ENCODE measurements around the gene MRPS15. TPM values are rescaled to one million over a fixed set of nuclear protein-coding genes. Genes with fewer than 3 reads are reported as not detected.

Gene MRPS15
- total RNA-seq, 4 donors from 2014 or later: 106 to 215 (median 160) TPM

DNA sequence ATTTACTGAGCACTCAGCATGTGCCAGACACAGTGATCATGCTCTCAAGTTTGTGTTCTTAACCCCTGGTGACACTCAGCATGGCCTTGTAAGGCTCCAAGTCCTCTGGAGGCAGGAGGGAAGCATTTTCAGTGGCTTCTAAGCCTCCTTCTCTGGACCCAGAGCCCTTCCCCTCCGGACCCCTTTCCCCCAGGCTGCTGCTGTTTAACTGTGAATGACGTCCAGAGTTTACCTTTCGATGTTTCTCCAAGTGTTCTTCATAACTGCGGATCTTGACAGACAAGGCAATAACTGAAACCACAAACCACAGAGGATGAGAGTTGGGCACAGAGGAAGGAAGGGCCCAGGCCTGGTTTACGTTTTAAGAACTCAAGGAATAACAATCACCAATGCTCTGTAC is 6.5 kb downstream of the MRPS15 start:
- no peaks in the 10 kb centered on the region for H3K27me3 ChIP-seq
- H3K27ac ChIP-seq: no peak overlapping the region
- in situ Hi-C loops (cut with MboI; ENCODE audit: low sequenced_read_pairs in 4 of 4) (no loop called here), intact Hi-C loops (cut with DNase I; ENCODE audit: low total_unique reads) (no loop called here)
- DNase-seq (no peak), ATAC-seq (no peak)
- peaks cover 0 to 73% of the 10 kb centered on the region in 2 donors for H3K36me3 ChIP-seq
- TF ChIP-seq, protein P1, sequence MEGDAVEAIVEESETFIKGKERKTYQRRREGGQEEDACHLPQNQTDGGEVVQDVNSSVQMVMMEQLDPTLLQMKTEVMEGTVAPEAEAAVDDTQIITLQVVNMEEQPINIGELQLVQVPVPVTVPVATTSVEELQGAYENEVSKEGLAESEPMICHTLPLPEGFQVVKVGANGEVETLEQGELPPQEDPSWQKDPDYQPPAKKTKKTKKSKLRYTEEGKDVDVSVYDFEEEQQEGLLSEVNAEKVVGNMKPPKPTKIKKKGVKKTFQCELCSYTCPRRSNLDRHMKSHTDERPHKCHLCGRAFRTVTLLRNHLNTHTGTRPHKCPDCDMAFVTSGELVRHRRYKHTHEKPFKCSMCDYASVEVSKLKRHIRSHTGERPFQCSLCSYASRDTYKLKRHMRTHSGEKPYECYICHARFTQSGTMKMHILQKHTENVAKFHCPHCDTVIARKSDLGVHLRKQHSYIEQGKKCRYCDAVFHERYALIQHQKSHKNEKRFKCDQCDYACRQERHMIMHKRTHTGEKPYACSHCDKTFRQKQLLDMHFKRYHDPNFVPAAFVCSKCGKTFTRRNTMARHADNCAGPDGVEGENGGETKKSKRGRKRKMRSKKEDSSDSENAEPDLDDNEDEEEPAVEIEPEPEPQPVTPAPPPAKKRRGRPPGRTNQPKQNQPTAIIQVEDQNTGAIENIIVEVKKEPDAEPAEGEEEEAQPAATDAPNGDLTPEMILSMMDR (IDR thresholded peaks at IDR 0.05 in 4 of 5, conservative IDR thresholded peaks at IDR 0.05 in 1 of 5): no peak
- TF ChIP-seq POLR2A (IDR thresholded peaks at IDR 0.05): no peak
- H3K4me1 ChIP-seq: peaks cover 5 to 6% of the 10 kb centered on the region in 2 donors
- H3K9me3 ChIP-seq: no peaks in the 10 kb centered on the region
- no peak overlapping the region for H3K4me3 ChIP-seq

DNA sequence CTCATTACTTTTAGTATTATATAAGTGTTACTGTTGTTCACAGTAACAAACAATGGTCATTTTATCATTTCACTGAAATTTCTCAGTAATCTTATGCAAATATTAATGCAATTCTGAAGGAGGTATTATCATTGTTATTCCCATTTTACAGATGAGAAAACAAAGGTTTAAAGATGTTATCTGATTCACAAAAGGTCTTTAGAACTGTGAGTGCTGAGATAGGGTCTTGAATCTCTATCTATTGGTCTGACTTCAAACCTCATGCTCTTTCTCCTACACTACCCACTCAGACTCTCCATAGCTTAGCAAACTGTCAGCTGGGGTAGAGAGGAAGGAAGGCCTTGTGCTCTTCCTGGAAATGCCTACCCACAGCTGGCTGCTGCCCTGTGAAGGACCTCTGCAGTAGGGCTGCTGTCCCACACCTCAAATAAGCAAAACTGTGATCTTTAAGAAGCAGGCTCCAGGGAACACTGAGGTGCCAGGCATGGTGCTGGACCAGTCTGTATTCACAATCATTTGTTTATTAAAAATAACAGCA is 7.7 kb downstream of the MRPS15 start:
- in situ Hi-C loops (cut with MboI; ENCODE audit: low sequenced_read_pairs in 4 of 4) (no loop called here), intact Hi-C loops (cut with DNase I; ENCODE audit: low total_unique reads) (no loop called here)
- no peaks in the 10 kb centered on the region for H3K9me3 ChIP-seq
- ATAC-seq (no peak), DNase-seq (no peak)
- H3K36me3 ChIP-seq: peaks cover 0 to 72% of the 10 kb centered on the region in 2 donors
- no peaks in the 10 kb centered on the region for H3K27me3 ChIP-seq
- H3K4me3 ChIP-seq: no peak overlapping the region
- H3K27ac ChIP-seq: no peak overlapping the region
- no peak for TF ChIP-seq POLR2A (IDR thresholded peaks at IDR 0.05)
- TF ChIP-seq, protein P1 (IDR thresholded peaks at IDR 0.05 in 4 of 5, conservative IDR thresholded peaks at IDR 0.05 in 1 of 5): no peak
- peaks cover 0 to 3% of the 10 kb centered on the region in 2 donors for H3K4me1 ChIP-seq

DNA sequence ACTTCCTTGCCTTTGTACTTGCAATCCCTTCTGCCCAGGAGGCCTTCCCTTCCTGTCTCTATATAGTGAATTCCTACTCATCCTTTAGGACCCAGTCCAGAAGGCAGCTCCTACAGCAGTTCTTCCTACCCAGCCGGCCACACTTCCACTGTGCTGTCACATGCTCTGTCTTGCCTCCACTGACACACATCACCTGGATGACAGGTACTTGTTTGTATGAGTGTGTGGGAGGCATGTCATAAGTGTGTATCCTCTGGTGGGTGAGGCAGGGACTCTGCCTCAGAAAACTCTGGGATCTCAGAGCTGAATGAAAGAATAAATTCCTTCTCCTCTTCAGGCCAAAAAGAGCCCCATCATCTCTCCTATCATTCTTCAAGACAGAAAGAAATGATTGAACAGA is 8.8 kb downstream of the MRPS15 start:
- H3K27me3 ChIP-seq: no peaks in the 10 kb centered on the region
- ATAC-seq (no peak), DNase-seq (no peak)
- H3K4me1 ChIP-seq: peaks cover 0 to 11% of the 10 kb centered on the region in 2 donors
- TF ChIP-seq POLR2A (IDR thresholded peaks at IDR 0.05): no peak
- TF ChIP-seq, protein P1 (IDR thresholded peaks at IDR 0.05 in 4 of 5, conservative IDR thresholded peaks at IDR 0.05 in 1 of 5): no peak
- in situ Hi-C loops (cut with MboI; ENCODE audit: low sequenced_read_pairs in 4 of 4): no loop called here
- H3K36me3 ChIP-seq: peaks cover 0 to 61% of the 10 kb centered on the region in 2 donors
- intact Hi-C loops (cut with DNase I; ENCODE audit: low total_unique reads): no loop called here
- H3K4me3 ChIP-seq: no peak overlapping the region
- H3K27ac ChIP-seq: no peak overlapping the region
- no peaks in the 10 kb centered on the region for H3K9me3 ChIP-seq

DNA sequence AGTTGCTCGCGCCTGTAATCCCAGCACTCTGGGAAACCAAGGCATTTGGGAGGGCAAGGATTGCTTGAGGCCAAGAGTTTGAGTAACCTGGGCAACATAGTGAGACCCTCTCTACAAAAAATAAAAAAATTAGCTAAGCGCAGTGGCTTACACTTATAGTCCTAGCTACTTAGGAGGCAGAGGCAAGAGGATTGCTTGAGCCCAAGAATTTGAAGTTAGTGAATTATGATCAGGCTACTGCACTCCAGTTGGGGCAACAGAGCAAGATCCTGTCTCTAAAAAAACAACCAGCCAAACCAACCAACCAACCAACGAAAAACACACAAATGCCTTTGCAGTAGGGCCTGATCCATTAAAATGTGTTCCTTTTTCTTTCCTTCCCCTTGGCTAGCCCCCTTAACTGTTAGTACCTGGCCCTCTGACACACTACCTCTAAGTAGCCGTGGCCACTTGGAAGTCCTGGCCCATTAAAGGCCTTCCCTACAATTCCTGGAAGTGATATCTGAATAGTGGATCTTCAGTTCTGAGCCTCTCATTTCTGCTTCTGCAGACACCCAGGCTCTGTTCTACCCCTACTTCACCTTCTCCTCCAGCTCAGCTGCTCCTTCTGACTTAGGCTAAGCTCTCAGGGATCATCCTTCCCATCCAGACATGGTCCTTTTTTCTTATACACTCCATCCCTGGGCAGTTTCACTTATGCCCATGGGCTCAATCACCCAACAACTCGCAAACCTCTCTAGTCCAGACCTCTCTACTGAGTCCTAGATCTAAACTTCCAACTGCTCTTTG is 10.4 kb downstream of the MRPS15 start:
- H3K27ac ChIP-seq: no peak overlapping the region
- no peak for DNase-seq
- intact Hi-C loops (cut with DNase I; ENCODE audit: low total_unique reads) (no loop called here), in situ Hi-C loops (cut with MboI; ENCODE audit: low sequenced_read_pairs in 4 of 4) (no loop called here)
- no peak for ATAC-seq
- no peaks in the 10 kb centered on the region for H3K27me3 ChIP-seq
- TF ChIP-seq, protein P1 (IDR thresholded peaks at IDR 0.05 in 4 of 5, conservative IDR thresholded peaks at IDR 0.05 in 1 of 5): no peak
- TF ChIP-seq POLR2A (IDR thresholded peaks at IDR 0.05): no peak
- H3K4me3 ChIP-seq: no peak overlapping the region
- peaks cover 0 to 48% of the 10 kb centered on the region in 2 donors for H3K36me3 ChIP-seq
- H3K9me3 ChIP-seq: no peaks in the 10 kb centered on the region
- H3K4me1 ChIP-seq: peaks cover 5 to 11% of the 10 kb centered on the region in 2 donors
